ENCODE data around the gene TSPAN18.

DNA sequence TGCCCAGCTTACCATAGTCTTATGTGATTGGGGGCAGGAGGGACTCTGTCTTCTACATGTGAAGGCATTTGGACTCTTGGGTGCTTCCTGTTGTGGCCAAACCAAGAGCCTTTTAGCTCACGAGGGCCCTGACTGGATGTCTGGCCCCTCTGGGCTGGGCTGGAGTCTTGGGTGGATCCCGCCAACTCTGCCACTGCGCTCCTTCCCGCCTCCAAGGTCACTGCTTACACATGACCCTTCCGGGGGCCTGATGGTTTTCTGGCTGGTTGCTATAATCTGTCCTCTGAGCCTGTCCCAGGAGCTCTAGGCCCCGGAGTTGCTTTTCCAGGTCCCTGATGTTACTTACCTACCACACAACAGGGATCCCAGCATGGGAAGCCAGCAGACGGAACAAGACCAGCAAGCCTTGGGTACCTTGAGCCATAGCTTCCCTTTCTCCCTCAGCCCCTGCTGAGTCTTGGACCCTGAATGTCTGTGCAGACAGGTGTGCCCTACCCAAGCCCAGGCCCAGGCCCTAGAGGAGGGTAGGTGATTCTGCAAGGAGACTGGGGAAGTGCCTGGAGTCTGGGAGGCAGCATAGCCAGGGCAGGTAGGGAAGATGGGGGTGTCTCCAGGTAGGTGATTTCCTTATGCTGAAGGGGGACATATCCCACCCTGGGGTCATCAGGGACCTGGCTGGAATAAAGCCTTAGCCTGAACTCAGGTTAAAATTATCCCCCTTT, 100.3 kb downstream of the TSPAN18 start:
- TF ChIP-seq EZH2phosphoT487 (IDR thresholded peaks at IDR 0.05; ENCODE audit: insufficient read depth, low read depth), result no peak
- TF ChIP-seq EZH2 (IDR thresholded peaks at IDR 0.05; ENCODE audit: insufficient read depth, poor library complexity, severe bottlenecking), result no peak

Measured in GM23248 (cell line).